HEK293 (cell line): ENCODE results near the gene PPY.

Source experiments
- CTCF ChIA-PET: fragments of 350-600 bp; formaldehyde crosslinking; extraction: SDS; loops from one replicate; lab custom pipeline; 2021; ENCODE audit warnings: antibody characterized with exemption; lab: Yijun Ruan, JAX
- POLR2A ChIA-PET: fragments of 300-600 bp; formaldehyde crosslinking; extraction: SDS; loops from one replicate; lab custom pipeline; 2020; ENCODE audit warnings: antibody characterized with exemption, inconsistent platforms; lab: Yijun Ruan, JAX
- H3K27ac ChIP-seq: fragments of 200-500 bp; sonication (Bioruptor generic); 2 replicates; pipeline ENCODE4 v1.5.1; 2014; ENCODE audit warnings: low read depth, low read length, control low read depth, inconsistent platforms; ENCODE audit errors: extremely low read depth
- H3K36me3 ChIP-seq, 2 experiments: fragments of 200-500 bp in 1 of 2; sonication (Bioruptor generic) in 1 of 2; 1 replicate in 1 of 2; 2 replicates in 1 of 2; pipeline ENCODE4 v1.5.1; 2014 to 2017; ENCODE audit warnings: inconsistent platforms in 2 of 2, low read length in 2 of 2; ENCODE audit not compliant: control insufficient read depth in 2 of 2, insufficient read depth in 1 of 2
- H3K4me1 ChIP-seq: fragments of 200-500 bp; sonication (Bioruptor generic); 2 replicates; pipeline ENCODE4 v1.5.1; 2014; ENCODE audit warnings: mild to moderate bottlenecking, low read length, inconsistent platforms; ENCODE audit not compliant: control insufficient read depth, insufficient read depth
- H3K4me3 ChIP-seq: 2 replicates; pipeline ENCODE4 v1.5.1; 2011; ENCODE audit warnings: low read depth, mild to moderate bottlenecking, control low read depth, low read length, moderate library complexity
- H3K9me3 ChIP-seq: fragments of 200-500 bp; sonication (Bioruptor generic); 2 replicates; pipeline ENCODE4 v1.5.1; 2014; ENCODE audit warnings: low read depth, low read length, inconsistent platforms; ENCODE audit not compliant: control insufficient read depth, insufficient read depth
- EGR2 ChIP-seq: fragments of 450-650 bp; formaldehyde crosslinking; IDR thresholded peaks from 2 replicates; pipeline ENCODE4 v1.5.1; 2016; ENCODE audit warnings: low read depth, missing biosample characterization, missing genetic modification characterization
- GLIS1 ChIP-seq: fragments of 450-650 bp; formaldehyde crosslinking; IDR thresholded peaks from 2 replicates; pipeline ENCODE4 v1.5.1; 2016; ENCODE audit warnings: missing biosample characterization, missing genetic modification characterization
- KLF10 ChIP-seq: fragments of 450-650 bp; IDR thresholded peaks from 2 replicates; pipeline ENCODE4 v1.5.1; 2018; ENCODE audit warnings: missing biosample characterization, mild to moderate bottlenecking, missing genetic modification characterization
- KLF9 ChIP-seq: fragments of 450-650 bp; formaldehyde crosslinking; IDR thresholded peaks from 2 replicates; pipeline ENCODE4 v1.5.1; 2016; ENCODE audit warnings: missing biosample characterization, missing genetic modification characterization, low read depth
- MEIS1 ChIP-seq: sonication (generic); formaldehyde crosslinking; IDR thresholded peaks from 2 replicates; pipeline ENCODE4 v1.8.1; 2022; ENCODE audit warnings: missing genetic modification reagents, mild to moderate bottlenecking, borderline replicate concordance
- ZBTB26 ChIP-seq: fragments of 450-650 bp; formaldehyde crosslinking; optimal IDR thresholded peaks from 2 replicates; pipeline ENCODE3; 2016; ENCODE audit warnings: missing biosample characterization, mild to moderate bottlenecking, missing genetic modification characterization
- ZBTB6 ChIP-seq: fragments of 450-650 bp; formaldehyde crosslinking; IDR thresholded peaks from 2 replicates; pipeline ENCODE4 v1.5.1; 2017; ENCODE audit warnings: missing biosample characterization, missing genetic modification characterization
- ZFHX2 ChIP-seq: fragments of 450-650 bp; formaldehyde crosslinking; conservative IDR thresholded peaks from 2 replicates; pipeline ENCODE4 v1.5.1; 2016; ENCODE audit warnings: missing biosample characterization, missing genetic modification characterization
- ZNF114 ChIP-seq: fragments of 450-650 bp; formaldehyde crosslinking; IDR thresholded peaks from 2 replicates; pipeline ENCODE4 v1.5.0; 2017; ENCODE audit warnings: missing biosample characterization, missing genetic modification characterization
- ZNF140 ChIP-seq: fragments of 450-650 bp; formaldehyde crosslinking; IDR thresholded peaks from 2 replicates; pipeline ENCODE4 v1.5.1; 2016; ENCODE audit warnings: missing biosample characterization, missing genetic modification characterization
- ZNF18 ChIP-seq: fragments of 450-650 bp; formaldehyde crosslinking; IDR thresholded peaks from 2 replicates; pipeline ENCODE4 v1.5.1; 2016; ENCODE audit warnings: missing biosample characterization, missing genetic modification characterization
- ZNF341 ChIP-seq: fragments of 450-650 bp; formaldehyde crosslinking; IDR thresholded peaks from 2 replicates; pipeline ENCODE4; 2016; ENCODE audit warnings: low read depth, missing biosample characterization, missing genetic modification characterization
- ZNF416 ChIP-seq: fragments of 450-650 bp; formaldehyde crosslinking; IDR thresholded peaks from 2 replicates; pipeline ENCODE4 v1.5.1; 2016; ENCODE audit warnings: missing biosample characterization, missing genetic modification characterization
- ZNF530 ChIP-seq: fragments of 450-650 bp; formaldehyde crosslinking; IDR thresholded peaks from 2 replicates; pipeline ENCODE4 v1.5.1; 2016; ENCODE audit warnings: low read depth, missing biosample characterization, missing genetic modification characterization
- ZNF654 ChIP-seq: fragments of 450-650 bp; formaldehyde crosslinking; IDR thresholded peaks from 2 replicates; pipeline ENCODE4 v1.5.1; 2016; ENCODE audit warnings: low read depth, missing biosample characterization, missing genetic modification characterization
- ZNF677 ChIP-seq: fragments of 450-650 bp; IDR thresholded peaks from 2 replicates; pipeline ENCODE4 v1.5.0; 2018; ENCODE audit warnings: missing biosample characterization, mild to moderate bottlenecking, missing genetic modification characterization, moderate library complexity
- ZNF776 ChIP-seq: fragments of 450-650 bp; formaldehyde crosslinking; IDR thresholded peaks from 2 replicates; pipeline ENCODE4 v1.5.0; 2017; ENCODE audit warnings: missing biosample characterization, missing genetic modification characterization, borderline replicate concordance
- ZSCAN18 ChIP-seq: fragments of 450-650 bp; formaldehyde crosslinking; IDR thresholded peaks from 2 replicates; pipeline ENCODE4 v1.5.1; 2016; ENCODE audit warnings: missing biosample characterization, missing genetic modification characterization

The PPY gene

GRCh38 chr17:43924558-43924957 lies 17.7 kb downstream of the PPY start:
- H3K4me3 ChIP-seq = no peak overlapping the region
- no peaks in the 10 kb centered on the region for H3K9me3 ChIP-seq
- H3K27ac ChIP-seq = no peak overlapping the region
- H3K4me1 ChIP-seq = no peaks in the 10 kb centered on the region
- TF ChIP-seq ZNF140 (tag by site-specific recombination) = no peak
- TF ChIP-seq ZNF654 (tag by site-specific recombination) = no peak
- TF ChIP-seq ZNF416 (tag by site-specific recombination) = no peak
- no peak for TF ChIP-seq ZBTB6 (tag by site-specific recombination)
- no peak for TF ChIP-seq MEIS1 (CRISPR knock-in tag)
- TF ChIP-seq ZNF114 (tag by site-specific recombination) = no peak
- TF ChIP-seq ZNF530 = no peak
- ChIA-PET POLR2A (interaction anchor here (0.6 kb wide), 1 partner anchor 261 kb away, joined by 5 read pairs; no protein-coding TSS in a partner anchor), CTCF (interaction anchor here (0.6 to 4.0 kb wide), 8 partner anchors 11 to 70 kb away, joined by 3 to 39 read pairs (median 4); no protein-coding TSS in a partner anchor)
- H3K36me3 ChIP-seq = no peaks in the 10 kb centered on the region

- no peaks in the 10 kb centered on the region for H3K36me3 ChIP-seq
- H3K9me3 ChIP-seq = no peaks in the 10 kb centered on the region
- H3K4me3 ChIP-seq = no peak overlapping the region
- TF ChIP-seq ZSCAN18 = no peak
- no peak for TF ChIP-seq ZBTB26 (tag by site-specific recombination)
- TF ChIP-seq ZNF677 (tag by site-specific recombination) = no peak
- peak; percentile 60; the same call in 1 of the 2 replicates for TF ChIP-seq ZNF341 (tag by site-specific recombination)
- TF ChIP-seq KLF9 = peak; percentile 66
- TF ChIP-seq KLF10 (tag by site-specific recombination) = peak; percentile 47
- TF ChIP-seq EGR2 (tag by site-specific recombination) = peak; percentile 65
- peak; percentile 56 for TF ChIP-seq GLIS1
- TF ChIP-seq ZFHX2 (tag by site-specific recombination) = peak; percentile 69
- TF ChIP-seq ZNF776 (tag by site-specific recombination) = no peak
- no peak for TF ChIP-seq ZNF18 (tag by site-specific recombination)
- no peak overlapping the region for H3K27ac ChIP-seq
- POLR2A ChIA-PET = no interaction called here
- CTCF ChIA-PET = interaction anchor here (0.7 to 1.4 kb wide), 5 partner anchors 10 to 1188 kb away, joined by 3 to 6 read pairs (median 4); no protein-coding TSS in a partner anchor
- no peaks in the 10 kb centered on the region for H3K4me1 ChIP-seq
Observed at GRCh38 chr17:43920500-43921095, 21.7 kb downstream of the PPY start.
